H9 (cell line): ENCODE measurements around the gene VIPR1. TPM values are rescaled to one million over a fixed set of nuclear protein-coding genes. Genes with fewer than 3 reads are reported as not detected.

Source experiments
- DNase-seq: peaks from one replicate; pipeline ENCODE4 v3.0.0-alpha.2; 2017
- H2AFZ ChIP-seq: one replicate; pipeline ENCODE4 v1.6.1; 2013; ENCODE audit warnings: mild to moderate bottlenecking, low read length, control low read depth, moderate library complexity
- H2AK5ac ChIP-seq: 2 replicates; pipeline ENCODE4 v1.6.1; 2013; ENCODE audit warnings: low read length, control low read depth, mixed read lengths; ENCODE audit not compliant: insufficient read length
- H2BK120ac ChIP-seq: one replicate; pipeline ENCODE4 v1.6.1; 2013; ENCODE audit warnings: low read depth, mild to moderate bottlenecking, low read length, control low read depth, inconsistent platforms; ENCODE audit not compliant: poor library complexity, severe bottlenecking
- H2BK12ac ChIP-seq: 2 replicates; pipeline ENCODE4 v1.6.1; 2013; ENCODE audit warnings: low read length, control low read depth, mixed read lengths, low read depth; ENCODE audit not compliant: insufficient read length
- H2BK15ac ChIP-seq: 2 replicates; pipeline ENCODE4 v1.6.1; 2013; ENCODE audit warnings: low read depth, low read length, control low read depth
- H2BK20ac ChIP-seq: one replicate; pipeline ENCODE4 v1.6.1; 2013; ENCODE audit warnings: low read depth, mild to moderate bottlenecking, low read length, control low read depth, inconsistent platforms; ENCODE audit not compliant: poor library complexity, severe bottlenecking
- H2BK5ac ChIP-seq: 2 replicates; pipeline ENCODE4 v1.6.1; 2013; ENCODE audit warnings: low read length, control low read depth, mixed read lengths; ENCODE audit not compliant: insufficient read length
- H3K14ac ChIP-seq: 2 replicates; pipeline ENCODE4 v1.6.1; 2013; ENCODE audit warnings: low read length, control low read depth; ENCODE audit not compliant: insufficient read depth
- H3K18ac ChIP-seq: 2 replicates; pipeline ENCODE4 v1.6.1; 2013; ENCODE audit warnings: low read depth, mild to moderate bottlenecking, mixed read lengths, low read length, control low read depth; ENCODE audit not compliant: insufficient read length
- H3K23ac ChIP-seq: 2 replicates; pipeline ENCODE4 v1.6.1; 2013; ENCODE audit warnings: low read length, control low read depth, mixed read lengths, low read depth; ENCODE audit not compliant: insufficient read length
- H3K23me2 ChIP-seq: 2 replicates; pipeline ENCODE4 v1.6.1; 2013; ENCODE audit warnings: low read depth, mild to moderate bottlenecking, mixed read lengths, low read length, control low read depth; ENCODE audit not compliant: insufficient read length, poor library complexity, severe bottlenecking
- H3K27ac ChIP-seq: 2 replicates; pipeline ENCODE4 v1.5.1; 2013; ENCODE audit warnings: low read length, control low read depth, mixed read lengths, low read depth; ENCODE audit not compliant: insufficient read length
- H3K27me3 ChIP-seq: 2 replicates; pipeline ENCODE4 v1.6.1; 2013; ENCODE audit warnings: low read length, control low read depth, inconsistent platforms; ENCODE audit not compliant: insufficient read depth
- H3K4ac ChIP-seq: 2 replicates; pipeline ENCODE4 v1.6.1; 2013; ENCODE audit warnings: low read depth, mild to moderate bottlenecking, control low read depth, inconsistent platforms, low read length, moderate library complexity
- H3K4me1 ChIP-seq: 2 replicates; pipeline ENCODE4 v1.6.1; 2013; ENCODE audit warnings: low read length, control low read depth, inconsistent platforms; ENCODE audit not compliant: insufficient read depth
- H3K4me2 ChIP-seq: 2 replicates; pipeline ENCODE4 v1.6.1; 2013; ENCODE audit warnings: low read length, control low read depth, mixed read lengths; ENCODE audit not compliant: insufficient read length, insufficient read depth
- H3K56ac ChIP-seq: 2 replicates; pipeline ENCODE4 v1.6.1; 2013; ENCODE audit warnings: low read depth, mild to moderate bottlenecking, mixed read lengths, low read length, control low read depth; ENCODE audit not compliant: insufficient read length
- H3K79me1 ChIP-seq: 2 replicates; pipeline ENCODE4 v1.6.1; 2013; ENCODE audit warnings: low read depth, mild to moderate bottlenecking, moderate library complexity, low read length, control low read depth, inconsistent platforms; ENCODE audit not compliant: insufficient read depth, poor library complexity, severe bottlenecking
- H3K79me2 ChIP-seq: 2 replicates; pipeline ENCODE4 v1.6.1; 2013; ENCODE audit warnings: low read length, control low read depth, inconsistent platforms; ENCODE audit not compliant: insufficient read depth
- H3K9ac ChIP-seq: 2 replicates; pipeline ENCODE4 v1.6.1; 2013; ENCODE audit warnings: low read length, control low read depth, mixed read lengths; ENCODE audit not compliant: insufficient read length; ENCODE audit errors: extremely low read depth
- H3K9me3 ChIP-seq: one replicate; pipeline ENCODE4 v1.6.1; 2013; ENCODE audit warnings: low read depth, low read length, inconsistent platforms; ENCODE audit not compliant: control insufficient read depth
- H3T11ph ChIP-seq: one replicate; pipeline ENCODE4 v1.6.1; 2013; ENCODE audit warnings: mild to moderate bottlenecking, low read length, control low read depth, inconsistent platforms
- H4K20me1 ChIP-seq: one replicate; pipeline ENCODE4 v1.6.1; 2013; ENCODE audit not compliant: control insufficient read depth, insufficient read length, insufficient read depth
- H4K5ac ChIP-seq: 2 replicates; pipeline ENCODE4 v1.6.1; 2013; ENCODE audit warnings: low read depth, mild to moderate bottlenecking, mixed read lengths, low read length, control low read depth; ENCODE audit not compliant: insufficient read length
- H4K8ac ChIP-seq: replicated peaks from 2 replicates; pipeline ENCODE4 v1.6.1; 2013; ENCODE audit warnings: low read length, control low read depth, mixed read lengths, low read depth; ENCODE audit not compliant: insufficient read length
- H4K91ac ChIP-seq: 2 replicates; pipeline ENCODE4 v1.6.1; 2013; ENCODE audit warnings: low read depth, mild to moderate bottlenecking, moderate library complexity, mixed read lengths, low read length, control low read depth; ENCODE audit not compliant: insufficient read length
- H3K27ac Mint-ChIP-seq, 3 experiments: 2 replicates in 2 of 3; 3 replicates in 1 of 3; pipeline ENCODE4 v1.8.0; 2020 to 2021; ENCODE audit warnings: mixed read lengths in 3 of 3, mild to moderate bottlenecking in 1 of 3, moderate library complexity in 1 of 3
- H3K27me3 Mint-ChIP-seq: 2 replicates; pipeline ENCODE4 v1.8.0; 2021; ENCODE audit warnings: low read depth, mild to moderate bottlenecking, moderate library complexity, mixed read lengths
- H3K36me3 Mint-ChIP-seq, 3 experiments: 2 replicates in 2 of 3; 3 replicates in 1 of 3; pipeline ENCODE4 v1.8.0; 2020 to 2021; ENCODE audit warnings: low read depth in 3 of 3, mixed read lengths in 3 of 3; ENCODE audit not compliant: insufficient read depth in 1 of 3
- H3K4me1 Mint-ChIP-seq, 2 experiments: 2 replicates each; pipeline ENCODE4 v1.8.0; 2020; ENCODE audit warnings: mixed read lengths in 2 of 2
- H3K4me3 Mint-ChIP-seq, 2 experiments: 2 replicates in 1 of 2; 3 replicates in 1 of 2; pipeline ENCODE4 v1.8.0; 2020 to 2021; ENCODE audit warnings: mild to moderate bottlenecking in 2 of 2, mixed read lengths in 2 of 2, moderate library complexity in 1 of 2
- H3K9me3 Mint-ChIP-seq, 2 experiments: 2 replicates in 1 of 2; 3 replicates in 1 of 2; pipeline ENCODE4 v1.8.0; 2020; ENCODE audit warnings: mild to moderate bottlenecking in 2 of 2, mixed read lengths in 2 of 2, moderate library complexity in 1 of 2
- CTCF ChIP-seq: fragments of 200-600 bp; sonication (generic); conservative IDR thresholded peaks from 3 replicates; pipeline ENCODE4 v1.8.0; 2021; ENCODE audit warnings: antibody characterized with exemption, mild to moderate bottlenecking
- WGBS: extraction: QIAGEN DNeasy Blood & Tissue Kit; methylation state at CpG from one replicate; pipeline ENCODE4 v1.1.7; 2013; ENCODE audit warnings: missing lambda C conversion rate, low lambda C conversion rate, mixed read lengths; ENCODE audit not compliant: insufficient read length; ENCODE audit errors: extremely low coverage; 5-methylcytosine and 5-hydroxymethylcytosine counted together
- total RNA-seq: library from RNA; stranded (reverse); gene quantifications from 2 replicates; pipeline ENCODE4 v1.2.1, GENCODE V29; 2021

VIPR1 gene
- total RNA-seq, 1 experiment from 2014 or later = 6.5 TPM

- Histone ChIP-seq H3K9ac (no peak overlapping the region), H3K79me2 (peaks cover 1% of the 10 kb centered on the region; the same call in 1 of the 2 replicates), H3K23me2 (no peaks in the 10 kb centered on the region), H3K79me1 (no peaks in the 10 kb centered on the region), H3K27me3 (no peaks in the 10 kb centered on the region), H3K18ac (no peak overlapping the region), H3K14ac (no peak overlapping the region), H2BK5ac (no peak overlapping the region), H3K9me3 (no peaks in the 10 kb centered on the region), H2AK5ac (no peak overlapping the region), H4K91ac (no peak overlapping the region), H2BK15ac (no peak overlapping the region), H3K27ac (no peak overlapping the region), H3K23ac (no peak overlapping the region), H3K4ac (no peak overlapping the region), H3K56ac (no peak overlapping the region), H3K4me1 (no peaks in the 10 kb centered on the region), H3K4me2 (no peak overlapping the region), H3T11ph (no peak overlapping the region), H4K20me1 (no peaks in the 10 kb centered on the region), H2AFZ (no peak overlapping the region), H4K5ac (no peak overlapping the region), H4K8ac (no peak overlapping the region), H2BK20ac (no peak overlapping the region), H2BK120ac (no peak overlapping the region), H2BK12ac (no peak overlapping the region)
- H3K36me3 Mint-ChIP-seq = peaks cover 0 to 16% (median 9%) of the 10 kb centered on the region in 3 experiments; a peak in 5 of 7 replicates
- no peaks in the 10 kb centered on the region; the same call in none of the 2 replicates for H3K27me3 Mint-ChIP-seq
- no peak overlapping the region for H3K27ac Mint-ChIP-seq
- no peaks in the 10 kb centered on the region for H3K9me3 Mint-ChIP-seq
- no CpG with 5 or more reads among the region's 7 CpGs for WGBS
- TF ChIP-seq CTCF = peak; percentile 97
- DNase-seq = peak; percentile 81
- peaks cover 0 to 3% of the 10 kb centered on the region in 2 experiments; a peak in 2 of 4 replicates for H3K4me1 Mint-ChIP-seq
- no peak overlapping the region for H3K4me3 Mint-ChIP-seq
These were observed 45.0 kb downstream of the VIPR1 start for GRCh38 chr3:42547401-42547945.
